HL-60 (cell line): ENCODE results near the gene CACNA1C.

Experiments used
- DNase-seq, 2 experiments: peaks; one replicate each; pipeline ENCODE4 v3.0.0-alpha.2; 2010 to 2020; ENCODE audit warnings: low read depth in 1 of 2, low spot score in 1 of 2
- H3K27ac ChIP-seq: fragments of 250-450 bp; sonication (Bioruptor Pico); replicated peaks from 2 replicates; pipeline ENCODE4 v1.5.1; 2020; ENCODE audit warnings: mild to moderate bottlenecking, moderate library complexity
- H3K27me3 ChIP-seq: fragments of 250-450 bp; sonication (Bioruptor Pico); 2 replicates; pipeline ENCODE4 v1.5.1; 2021; ENCODE audit warnings: mild to moderate bottlenecking, moderate library complexity; ENCODE audit not compliant: insufficient read depth, poor library complexity, severe bottlenecking
- H3K4me3 ChIP-seq: replicated peaks from 2 replicates; pipeline ENCODE4 v1.5.1; 2011; ENCODE audit warnings: mild to moderate bottlenecking, control low read depth, low read length; ENCODE audit not compliant: insufficient read depth
- CTCF ChIP-seq: IDR thresholded peaks from one replicate; pipeline ENCODE4 v1.5.1; 2011; ENCODE audit warnings: low read length, control low read depth, inconsistent platforms; ENCODE audit not compliant: insufficient read depth
- GABPA ChIP-seq: IDR thresholded peaks from 2 replicates; pipeline ENCODE4 v1.6.1; 2012; ENCODE audit warnings: low read depth
- POLR2AphosphoS5 ChIP-seq: IDR thresholded peaks from 2 replicates; pipeline ENCODE4 v1.6.1; 2012; ENCODE audit warnings: low read depth
- REST ChIP-seq: IDR thresholded peaks from 2 replicates; pipeline ENCODE4 v1.6.1; 2012; ENCODE audit warnings: low read depth; ENCODE audit not compliant: insufficient replicate concordance
- SPI1 ChIP-seq: IDR thresholded peaks from 2 replicates; pipeline ENCODE4 v1.6.1; 2012; ENCODE audit warnings: low read depth, mild to moderate bottlenecking, borderline replicate concordance

CACNA1C gene

GRCh38 chr12:2501464-2502191 is 448.8 kb downstream of the CACNA1C start:
- Histone ChIP-seq H3K27me3 (no peaks in the 10 kb centered on the region), H3K27ac (peak overlapping the region; percentile 60), H3K4me3 (no peak overlapping the region)
- no peak for TF ChIP-seq GABPA
- peak; percentile 46; the same call in 1 of the 2 replicates for TF ChIP-seq POLR2AphosphoS5
- TF ChIP-seq SPI1: no peak
- TF ChIP-seq CTCF: no peak
- DNase-seq: peak in 1 of 2 experiments; percentile 52

- TF ChIP-seq POLR2AphosphoS5 (no peak), SPI1 (no peak), GABPA (no peak), CTCF (no peak), REST (no peak)
Observed at GRCh38 chr12:2503036-2503435, 450.2 kb downstream of the CACNA1C start.

GRCh38 chr12:2503762-2504161 is 451.0 kb downstream of the CACNA1C start:
- Histone ChIP-seq H3K4me3 (no peak overlapping the region), H3K27ac (no peak overlapping the region), H3K27me3 (no peaks in the 10 kb centered on the region)
- TF ChIP-seq POLR2AphosphoS5 (no peak), CTCF (no peak)
- no peak for DNase-seq

More at GRCh38 chr12:2503036-2503435, 450.2 kb downstream of the CACNA1C start:
- no peaks in the 10 kb centered on the region for H3K27me3 ChIP-seq
- no peak overlapping the region for H3K4me3 ChIP-seq
- no peak for DNase-seq
- no peak overlapping the region for H3K27ac ChIP-seq

- H3K27ac ChIP-seq: no peak overlapping the region
Observed at GRCh38 chr12:2504577-2504976, 451.8 kb downstream of the CACNA1C start.

More at GRCh38 chr12:2504577-2504976, 451.8 kb downstream of the CACNA1C start:
- Histone ChIP-seq H3K4me3 (no peak overlapping the region), H3K27me3 (no peaks in the 10 kb centered on the region)
- TF ChIP-seq SPI1 (no peak), REST (no peak), GABPA (no peak), CTCF (no peak), POLR2AphosphoS5 (no peak)
- DNase-seq: no peak
